Sigmoid colon (tissue), 4 donors: ENCODE data around the gene LYPD6.

Experiments
- EP300 ChIP-seq, 4 donors: sonication (generic); formaldehyde crosslinking; IDR thresholded peaks; one replicate each; pipeline ENCODE4 v1.6.1; 2017; ENCODE audit warnings: antibody characterized with exemption in 4 of 4
- POLR2A ChIP-seq, 2 donors: fragments of 450-650 bp; IDR thresholded peaks; one replicate each; pipeline ENCODE4 v1.6.1; 2016; ENCODE audit warnings: antibody characterized with exemption in 2 of 2, mild to moderate bottlenecking in 2 of 2, moderate library complexity in 2 of 2
- POLR2AphosphoS5 ChIP-seq, 4 donors: sonication (generic); formaldehyde crosslinking; IDR thresholded peaks; one replicate each; pipeline ENCODE4 v1.6.1; 2017; ENCODE audit warnings: antibody characterized with exemption in 4 of 4
- TF ChIP-seq, protein P1 (sequence below), 4 experiments: fragments of 450-650 bp in 3 of 4; fragments of 200-600 bp in 1 of 4; IDR thresholded peaks; one replicate each; pipeline ENCODE4 v1.5.1; 2016 to 2019; ENCODE audit warnings: antibody characterized with exemption in 4 of 4, mild to moderate bottlenecking in 3 of 4, moderate library complexity in 2 of 4

DNA sequence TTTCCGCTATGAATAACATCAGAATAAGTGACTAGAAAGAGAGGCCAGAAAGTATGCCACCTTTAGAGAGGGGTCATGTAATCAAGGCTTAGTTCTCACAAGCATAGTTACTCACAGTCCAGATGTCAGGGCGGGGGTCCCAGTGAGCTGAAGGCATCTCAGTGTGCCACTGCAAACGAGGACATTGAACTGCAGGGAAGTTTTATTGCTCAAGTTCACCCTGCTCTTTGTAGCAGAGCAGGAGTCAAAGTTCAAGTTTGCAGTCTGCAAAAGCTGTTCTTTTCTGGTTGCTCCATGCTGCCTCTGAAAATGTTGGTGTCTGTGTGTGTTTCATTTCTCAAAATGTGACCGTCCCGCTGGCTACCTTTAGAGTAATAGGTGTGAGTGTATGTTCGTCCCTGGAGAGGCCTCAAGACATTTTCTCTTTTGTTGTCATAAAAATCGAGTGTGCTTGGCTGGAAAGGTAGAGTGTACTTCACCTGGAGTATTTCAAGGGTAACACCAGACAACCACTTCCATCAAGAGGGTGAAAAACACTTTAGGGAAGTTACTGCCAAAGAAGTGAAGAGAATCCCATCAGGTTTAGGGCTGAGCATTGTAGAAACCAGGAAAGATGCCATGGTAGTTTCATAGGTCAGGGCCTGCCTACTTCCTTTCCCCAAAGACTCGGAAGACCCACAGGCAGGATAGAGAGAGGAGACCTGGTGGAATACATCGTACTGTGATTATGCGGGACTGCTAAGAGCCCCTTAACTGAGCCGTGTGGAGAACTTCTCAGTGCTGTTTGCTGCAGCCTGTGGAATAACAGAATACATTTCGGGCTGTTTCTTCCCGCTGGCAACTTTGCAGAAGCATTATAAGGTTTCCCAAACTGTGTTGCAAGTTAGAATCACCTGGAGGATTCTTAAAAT lies 89.9 kb downstream of the LYPD6 start:
- TF ChIP-seq POLR2AphosphoS5 (IDR thresholded peaks at IDR 0.05) (no peak), POLR2A (IDR thresholded peaks at IDR 0.05) (no peak), EP300 (IDR thresholded peaks at IDR 0.05) (no peak)
- TF ChIP-seq, protein P1, sequence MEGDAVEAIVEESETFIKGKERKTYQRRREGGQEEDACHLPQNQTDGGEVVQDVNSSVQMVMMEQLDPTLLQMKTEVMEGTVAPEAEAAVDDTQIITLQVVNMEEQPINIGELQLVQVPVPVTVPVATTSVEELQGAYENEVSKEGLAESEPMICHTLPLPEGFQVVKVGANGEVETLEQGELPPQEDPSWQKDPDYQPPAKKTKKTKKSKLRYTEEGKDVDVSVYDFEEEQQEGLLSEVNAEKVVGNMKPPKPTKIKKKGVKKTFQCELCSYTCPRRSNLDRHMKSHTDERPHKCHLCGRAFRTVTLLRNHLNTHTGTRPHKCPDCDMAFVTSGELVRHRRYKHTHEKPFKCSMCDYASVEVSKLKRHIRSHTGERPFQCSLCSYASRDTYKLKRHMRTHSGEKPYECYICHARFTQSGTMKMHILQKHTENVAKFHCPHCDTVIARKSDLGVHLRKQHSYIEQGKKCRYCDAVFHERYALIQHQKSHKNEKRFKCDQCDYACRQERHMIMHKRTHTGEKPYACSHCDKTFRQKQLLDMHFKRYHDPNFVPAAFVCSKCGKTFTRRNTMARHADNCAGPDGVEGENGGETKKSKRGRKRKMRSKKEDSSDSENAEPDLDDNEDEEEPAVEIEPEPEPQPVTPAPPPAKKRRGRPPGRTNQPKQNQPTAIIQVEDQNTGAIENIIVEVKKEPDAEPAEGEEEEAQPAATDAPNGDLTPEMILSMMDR (IDR thresholded peaks at IDR 0.05): no peak
